DMS153 treated with DMSO at 0.1 percent for 48 hours (cell line): ENCODE measurements around the gene ATP1A4.
"Not testable (repeated sequence)": the region's sequence is repeated elsewhere in the genome, so short reads cannot be mapped to it uniquely, and the experiment has no call there.

ENCODE experiments used
- DNase-seq: peaks from one replicate; lab custom pipeline; 2025; ENCODE audit not compliant: unreplicated experiment; lab: John Stamatoyannopoulos, UW

ATP1A4 gene

GRCh38 chr1:160151303-160151702, at the start of gene ATP1A4:
TSS of gene ATP1A4 (plus strand) at chr1:160151603. CDS start at chr1:160152041, 438 bp downstream.
- no peak for DNase-seq

DNA sequence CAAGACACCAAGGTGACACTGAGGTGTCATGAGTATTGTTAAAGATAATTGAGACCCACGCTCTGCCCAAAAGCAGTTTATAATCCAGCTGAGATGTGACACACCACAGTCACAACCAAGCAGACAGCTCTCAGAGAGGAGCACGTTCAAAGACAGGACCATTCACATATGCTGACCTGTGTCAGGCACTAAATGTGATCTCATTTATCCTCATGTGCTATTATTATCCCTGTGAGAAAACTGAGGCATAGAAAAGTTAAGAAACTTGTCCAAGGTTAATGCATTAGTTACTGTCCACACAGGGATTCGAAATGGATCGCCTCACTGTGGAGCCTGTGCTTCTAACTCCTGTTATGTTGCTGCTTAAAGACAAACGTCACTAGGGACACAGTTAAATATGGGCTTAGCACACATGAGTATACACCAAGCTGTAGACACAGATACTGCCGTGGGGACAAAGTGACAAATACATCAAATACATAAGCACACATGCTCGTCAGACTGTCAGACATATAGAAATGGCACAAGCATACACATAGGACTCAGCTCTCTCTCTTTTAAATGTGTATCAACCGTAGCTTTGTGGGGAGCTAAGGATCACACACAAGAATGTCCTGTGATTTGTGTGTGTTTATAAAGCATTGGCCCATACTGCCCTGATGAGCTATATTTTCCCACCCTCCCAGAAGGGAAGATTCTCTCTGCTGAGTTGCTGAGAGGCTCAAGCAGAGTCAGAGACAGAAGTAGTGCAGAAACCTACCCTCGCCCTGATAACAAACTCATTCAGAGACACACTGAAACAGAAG, 49.5 kb upstream of the ATP1A4 start:
- no peak for DNase-seq

DNA sequence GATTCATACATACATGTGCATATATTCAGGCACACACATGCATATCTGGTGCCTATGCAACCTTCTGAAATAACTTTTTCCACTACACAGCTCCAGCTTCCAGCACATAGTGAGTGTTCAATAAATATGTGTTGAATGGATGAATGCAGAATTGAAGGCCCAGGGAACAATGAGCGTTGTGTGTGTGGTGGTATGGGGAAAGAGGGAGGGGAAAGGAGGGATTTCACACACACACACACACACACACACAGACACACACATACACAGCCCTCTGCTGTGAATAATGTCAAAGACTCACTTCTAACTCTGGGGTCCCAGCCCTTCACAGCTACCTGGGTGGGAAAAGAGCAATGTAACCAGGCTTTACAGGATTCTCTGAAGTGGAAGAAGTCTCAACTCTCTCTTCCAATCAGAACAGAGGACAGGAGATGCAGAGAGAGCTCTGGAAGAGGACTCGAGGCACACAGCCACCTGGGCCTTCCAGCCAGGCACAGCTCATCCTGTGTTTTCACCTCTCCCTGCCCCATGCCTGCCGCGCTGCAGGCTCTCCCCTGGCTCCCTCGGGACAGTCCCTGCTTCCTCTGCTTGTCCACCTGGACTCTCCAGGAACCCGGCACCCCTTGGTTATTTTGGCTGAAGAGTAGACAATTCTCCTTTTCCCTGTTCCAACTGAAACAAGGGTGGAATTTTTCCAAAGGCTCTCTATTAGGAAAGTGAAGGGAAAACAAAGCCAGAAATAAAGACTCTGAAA, 47.6 kb upstream of the ATP1A4 start:
- no peak for DNase-seq

- no peak for DNase-seq
Observed at GRCh38 chr1:160104486-160104885, 46.9 kb upstream of the ATP1A4 start.

DNA sequence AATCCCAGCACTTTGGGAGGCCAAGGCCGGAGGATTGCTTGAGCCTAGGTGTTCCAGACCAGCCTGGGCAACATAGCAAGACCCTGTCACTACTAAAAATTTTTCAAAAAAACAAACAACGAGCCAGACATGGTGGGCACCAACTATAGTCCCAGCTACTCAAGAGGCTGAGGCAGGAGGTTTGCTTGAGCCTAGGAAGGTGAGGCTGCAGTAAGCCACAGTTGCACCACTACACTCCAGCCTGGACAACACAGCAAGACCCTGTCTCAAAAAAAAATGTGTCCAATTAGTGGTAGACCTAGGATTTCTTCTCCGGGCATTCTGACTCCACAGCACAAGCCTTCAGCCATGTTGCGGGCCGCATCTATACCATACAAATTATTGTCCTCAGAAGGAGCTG, 46.2 kb upstream of the ATP1A4 start:
- DNase-seq: no peak

DNA sequence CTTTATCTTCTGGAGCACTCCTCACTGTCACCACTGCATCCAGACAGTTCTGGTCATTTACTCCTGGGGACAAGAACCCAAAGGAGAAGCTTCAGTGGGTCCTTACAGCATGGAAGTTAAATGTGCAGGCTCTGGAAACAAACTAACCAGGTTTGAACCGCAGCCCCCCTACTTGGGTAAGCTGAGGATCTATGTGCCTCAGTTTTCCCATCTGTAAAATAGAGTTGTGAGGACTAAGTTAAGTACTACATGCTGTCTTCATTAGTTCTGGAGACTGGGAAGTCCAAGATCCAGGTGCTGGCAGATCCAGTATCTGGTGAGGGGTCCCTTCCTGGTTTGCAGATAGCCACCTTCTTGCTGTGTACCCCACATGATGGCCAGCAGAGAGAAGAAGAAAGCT, 43.9 kb upstream of the ATP1A4 start:
- DNase-seq: no peak

DNA sequence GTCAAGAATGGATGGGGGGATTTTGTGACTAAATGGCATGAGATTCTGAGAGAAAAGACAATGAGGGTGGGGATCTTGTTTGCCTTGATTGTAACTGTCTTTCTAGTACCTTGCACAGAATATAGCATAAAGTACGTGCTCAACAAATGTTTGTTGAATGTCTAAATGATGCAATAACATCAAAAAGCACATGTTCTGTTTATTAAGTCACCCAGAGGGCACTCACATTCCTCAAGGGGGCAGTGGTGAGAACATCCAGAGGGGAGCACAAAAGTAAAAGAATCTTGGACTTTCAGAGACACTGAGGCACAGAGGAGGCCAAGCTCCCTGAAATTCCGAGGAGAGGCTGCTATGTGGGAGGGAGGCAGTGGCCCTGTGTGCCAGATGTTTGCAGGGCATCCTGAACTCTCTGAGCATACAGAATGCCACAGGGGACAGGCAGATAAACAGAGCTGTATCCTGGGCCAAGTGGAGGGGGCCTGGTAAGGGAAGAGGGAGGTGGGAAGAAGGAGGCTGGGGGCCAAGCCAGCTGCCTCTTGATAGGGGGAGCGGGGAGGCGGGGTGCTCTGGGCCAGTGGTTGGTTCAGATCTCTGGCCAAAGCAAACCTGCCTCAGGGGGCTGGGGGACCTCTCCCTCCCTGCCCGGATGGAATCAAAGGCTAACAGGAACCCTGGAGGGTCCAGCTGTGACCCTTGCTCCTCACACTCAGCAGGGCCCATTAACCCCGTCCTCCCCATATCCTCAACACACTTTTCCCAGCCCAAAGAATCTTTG, 42.3 kb upstream of the ATP1A4 start:
- no peak for DNase-seq

GRCh38 chr1:160109686-160110085, 41.7 kb upstream of the ATP1A4 start:
- no peak for DNase-seq

GRCh38 chr1:160111462-160111861, 39.9 kb upstream of the ATP1A4 start:
- DNase-seq: not testable (repeated sequence)

- no peak for DNase-seq
Observed at GRCh38 chr1:160112357-160112756, 39.0 kb upstream of the ATP1A4 start.

- DNase-seq: no peak
Observed at GRCh38 chr1:160113407-160113806, 38.0 kb upstream of the ATP1A4 start.

DNA sequence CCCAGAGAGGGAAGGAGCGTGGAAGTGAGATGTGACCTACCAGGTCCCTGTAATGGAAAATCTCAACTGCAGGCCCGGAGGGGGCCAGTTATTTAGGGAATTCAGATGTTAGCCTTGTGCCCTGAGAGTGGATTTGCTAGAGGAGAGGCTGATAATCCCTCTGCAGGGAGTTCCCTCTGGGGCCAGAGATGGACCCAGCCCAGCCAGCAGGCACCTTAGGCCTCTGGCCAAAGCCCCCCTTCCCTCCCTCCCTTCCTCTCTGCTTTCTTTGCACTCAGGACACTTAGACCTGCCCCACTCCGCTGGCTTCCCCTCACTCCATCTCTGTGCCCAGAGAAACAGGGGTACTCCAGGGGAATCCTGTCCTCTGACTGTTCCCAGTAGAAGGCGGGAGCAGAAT, 37.3 kb upstream of the ATP1A4 start:
- no peak for DNase-seq

DNA sequence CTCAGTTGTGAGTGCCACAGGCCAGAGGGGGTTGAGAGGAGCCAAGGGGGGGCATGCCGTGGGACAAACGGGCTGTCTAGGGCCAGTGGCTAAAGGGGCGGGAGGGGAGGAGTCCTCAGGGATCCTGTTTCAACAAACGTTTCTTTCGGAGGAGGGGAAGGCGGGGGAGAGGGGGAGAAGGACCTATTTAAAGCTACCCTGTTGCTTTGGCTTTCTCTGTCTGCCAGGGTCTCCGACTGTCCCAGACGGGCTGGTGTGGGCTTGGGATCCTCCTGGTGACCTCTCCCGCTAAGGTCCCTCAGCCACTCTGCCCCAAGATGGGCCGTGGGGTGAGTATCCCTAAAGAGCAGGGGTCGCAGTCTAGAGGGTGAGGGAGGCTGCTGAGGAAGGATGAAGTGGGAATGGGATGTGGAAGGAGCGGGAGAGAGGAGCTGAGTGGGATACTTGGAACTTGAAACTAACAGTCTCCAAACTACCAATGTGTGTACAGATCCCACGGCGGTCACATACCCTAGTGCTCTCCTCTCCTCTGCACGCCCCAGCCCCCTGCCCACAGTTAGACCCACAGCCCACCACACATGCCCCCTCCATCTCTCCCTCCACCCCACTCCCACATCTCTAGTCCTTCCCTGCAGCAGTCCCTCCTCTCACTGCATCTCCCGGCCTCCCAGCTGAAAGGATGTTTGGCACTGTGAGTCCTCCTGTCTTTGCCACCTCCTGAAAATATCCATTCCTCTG, 35.7 kb upstream of the ATP1A4 start, which contains the start of gene ATP1A2:
Gene ATP1A2, plus strand, starts transcription at position 215 of the 738 bp plus-strand sequence. Its CDS starts 103 bp downstream, at position 318.
- no peak for DNase-seq

DNA sequence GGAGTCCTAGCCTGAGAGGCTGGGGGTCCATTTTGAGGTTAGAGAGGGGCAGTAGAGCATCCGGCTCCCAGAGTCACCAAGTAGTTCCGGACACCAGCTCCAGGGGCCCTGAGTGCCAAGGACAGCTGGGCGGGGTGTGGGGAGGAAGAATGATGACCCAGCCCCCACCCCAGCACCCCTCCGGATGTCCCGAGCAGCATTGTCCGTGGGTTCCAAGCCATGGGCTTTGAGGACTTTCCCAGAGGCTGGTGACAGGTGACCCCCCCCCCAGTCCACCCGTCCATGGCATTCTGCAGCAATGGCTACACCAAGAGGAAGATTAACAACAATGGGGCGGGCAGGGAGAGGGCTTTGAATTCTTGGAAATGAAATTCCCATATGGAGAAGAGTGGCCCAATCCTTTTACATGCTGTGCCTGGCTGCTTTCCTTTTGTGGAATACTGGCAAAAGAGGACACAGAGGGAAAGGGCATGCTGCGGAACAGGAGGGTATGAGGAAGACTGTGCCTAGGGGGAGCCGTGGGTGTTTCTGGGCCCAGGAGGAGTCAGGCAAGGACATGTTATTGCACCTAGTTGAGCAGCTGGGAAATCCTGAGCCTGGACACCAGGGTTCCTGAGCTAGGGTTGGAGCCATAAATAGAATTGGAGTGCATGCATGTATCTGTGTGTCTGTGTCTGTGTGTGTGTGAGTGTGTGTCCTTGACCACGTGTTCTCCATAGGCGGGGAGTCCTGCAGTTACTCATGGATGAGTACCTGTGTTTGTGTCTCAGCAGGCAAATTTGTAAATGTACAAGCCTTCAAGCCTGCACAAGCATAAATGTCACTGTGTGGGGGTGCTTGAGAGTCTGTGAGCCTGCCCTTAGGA, 34.9 kb upstream of the ATP1A4 start:
- no peak for DNase-seq

DNA sequence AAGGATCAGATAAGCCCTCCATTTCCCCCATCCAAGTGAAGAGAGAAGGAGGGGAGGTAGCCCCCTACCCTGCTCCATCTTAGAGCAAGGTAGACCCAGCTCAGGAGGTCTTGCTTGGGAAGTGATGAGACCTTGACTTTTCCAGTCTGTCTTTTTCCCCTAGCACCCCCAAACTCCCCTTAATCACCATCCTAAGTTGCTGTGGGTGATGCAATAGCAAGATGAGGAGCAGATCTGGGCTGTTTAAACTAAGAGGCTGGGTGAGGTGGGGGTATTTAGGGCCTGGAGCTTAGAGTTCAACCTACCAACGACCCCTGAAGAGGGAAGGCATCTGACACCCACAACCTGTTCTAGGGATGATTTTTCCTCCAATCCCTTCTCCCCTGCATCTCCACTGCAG, 34.1 kb upstream of the ATP1A4 start:
- no peak for DNase-seq

GRCh38 chr1:160117709-160118183, 33.7 kb upstream of the ATP1A4 start:
- no peak for DNase-seq

- no peak for DNase-seq
Observed at GRCh38 chr1:160118928-160119327, 32.5 kb upstream of the ATP1A4 start.

- no peak for DNase-seq
Observed at GRCh38 chr1:160120797-160121196, 30.6 kb upstream of the ATP1A4 start.

DNA sequence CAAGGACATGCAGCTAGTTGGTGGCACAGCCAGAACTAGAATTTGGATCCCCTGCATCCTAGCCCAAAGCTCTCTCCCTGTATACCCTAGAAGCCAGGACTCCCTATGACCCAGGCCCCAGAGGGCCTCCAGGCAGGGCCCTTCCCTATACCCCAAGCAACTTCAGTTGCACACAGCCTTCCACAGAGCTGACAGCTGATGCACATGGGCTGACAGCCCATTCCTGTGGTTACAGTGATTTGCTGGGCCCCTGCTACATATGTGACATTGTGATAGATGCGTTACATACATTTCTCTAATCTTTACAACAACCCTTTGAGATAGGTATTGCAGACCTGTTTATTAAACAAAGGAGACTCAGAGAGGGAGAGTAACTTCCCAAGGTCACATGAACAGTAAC, 30.0 kb upstream of the ATP1A4 start:
- no peak for DNase-seq
